HG03575 (cell line): ENCODE results near the gene UBTD1.
"Not testable (repeated sequence)": the region's sequence is repeated elsewhere in the genome, so short reads cannot be mapped to it uniquely, and the experiment has no call there.

Experiments
- ATAC-seq: cut with Tn5 transposase; IDR thresholded peaks from one replicate; pipeline ENCODE4 v1.9.1; 2021; ENCODE audit not compliant: unreplicated experiment, insufficient number of reproducible peaks, low FRiP score; ENCODE audit errors: extremely low read depth

The UBTD1 gene

DNA sequence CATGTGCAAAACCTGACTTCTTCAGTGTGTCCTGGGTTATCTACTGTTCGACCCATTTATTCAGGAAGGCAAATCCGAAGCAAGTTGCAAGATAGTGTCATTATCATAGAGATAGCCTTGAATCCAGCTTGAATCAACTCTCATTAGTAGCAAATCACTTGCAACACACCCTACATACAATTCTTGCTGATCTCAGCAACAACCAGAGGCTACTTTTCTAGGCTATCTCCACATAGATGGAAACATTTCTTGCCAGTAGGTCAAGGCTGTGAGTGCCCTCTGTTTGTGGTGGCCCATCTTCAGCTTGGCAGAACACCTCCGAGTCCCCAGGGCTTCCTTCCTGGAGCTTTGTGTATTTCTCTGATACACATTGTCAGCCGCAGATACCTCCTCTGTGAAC is 12.0 kb downstream of the UBTD1 start:
- ATAC-seq: no peak

GRCh38 chr10:97511711-97512440 is 13.2 kb downstream of the UBTD1 start:
- ATAC-seq: no peak

- no peak for ATAC-seq
Measured at GRCh38 chr10:97512993-97513392, 14.3 kb downstream of the UBTD1 start.

DNA sequence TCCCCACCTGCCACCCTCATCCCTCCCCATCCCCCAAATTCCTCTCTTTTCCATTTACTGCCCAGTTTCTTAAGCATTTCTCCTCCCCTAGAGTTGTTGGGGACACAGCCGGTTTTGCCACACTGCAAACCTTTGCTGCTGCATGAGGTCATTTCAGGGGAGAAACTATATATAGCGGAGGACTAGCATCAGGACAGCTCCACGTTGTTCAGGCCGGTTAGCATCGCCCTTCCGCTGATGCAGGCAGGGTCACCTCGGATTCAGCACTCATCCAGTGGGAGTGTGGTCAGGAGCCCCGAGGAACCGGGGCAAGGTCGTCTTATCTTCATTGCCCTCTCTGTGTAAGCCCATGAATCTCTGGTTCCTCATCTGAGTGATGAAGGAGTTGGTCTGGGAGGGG is 15.6 kb downstream of the UBTD1 start:
- no peak for ATAC-seq

GRCh38 chr10:97515271-97515978 is 16.7 kb downstream of the UBTD1 start:
- no peak for ATAC-seq

GRCh38 chr10:97517096-97517750 is 18.5 kb downstream of the UBTD1 start:
- no peak for ATAC-seq

DNA sequence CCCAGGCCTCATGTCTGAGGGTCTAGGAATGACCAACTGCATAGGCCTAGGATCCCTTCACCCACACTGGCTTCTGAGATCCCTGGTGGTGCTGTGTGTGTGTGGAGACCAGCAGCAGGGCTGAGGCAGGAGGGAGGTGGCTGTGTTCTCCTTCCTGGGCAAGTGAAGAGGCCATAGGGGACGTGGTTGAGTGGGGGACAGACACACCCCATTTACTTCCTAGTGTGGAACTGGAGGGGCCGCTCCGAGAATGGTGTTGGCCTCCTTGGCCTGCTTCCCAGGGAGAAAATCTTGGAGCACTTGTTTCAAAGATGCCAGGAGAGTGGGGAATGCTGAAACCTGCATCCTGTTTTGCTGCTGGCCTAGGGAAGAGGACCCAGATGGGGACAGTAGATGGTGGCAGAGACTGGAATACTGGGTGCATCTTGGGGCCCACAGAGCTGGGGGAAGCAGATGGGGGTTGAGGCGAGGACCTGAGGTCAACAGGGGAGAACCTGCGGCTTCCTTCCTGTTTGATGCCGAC is 19.1 kb downstream of the UBTD1 start:
- no peak for ATAC-seq

- no peak for ATAC-seq
Measured at GRCh38 chr10:97518301-97519043, 19.7 kb downstream of the UBTD1 start.

DNA sequence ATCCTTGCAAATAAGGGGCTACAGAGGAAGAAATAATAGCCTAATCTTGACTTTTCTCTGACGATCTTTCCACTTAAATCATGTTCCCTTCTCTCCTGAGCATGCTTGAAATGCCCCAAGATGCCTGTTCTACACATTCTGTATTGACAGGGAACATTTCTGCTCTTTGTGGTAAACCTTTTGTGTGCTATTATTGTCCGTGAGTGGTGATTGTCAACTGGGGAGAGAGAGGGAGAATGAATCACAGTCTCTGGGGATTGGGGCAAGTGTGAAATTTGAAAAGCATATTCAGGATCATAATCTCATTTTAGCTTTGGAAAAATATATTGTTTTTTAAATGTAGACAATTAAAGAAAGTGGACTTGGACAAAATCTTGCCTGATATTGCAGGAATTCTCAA is 20.6 kb downstream of the UBTD1 start:
- no peak for ATAC-seq

GRCh38 chr10:97520520-97520919 is 21.8 kb downstream of the UBTD1 start:
- no peak for ATAC-seq

GRCh38 chr10:97520978-97521761 is 22.4 kb downstream of the UBTD1 start:
- no peak for ATAC-seq

- no peak for ATAC-seq
Measured at GRCh38 chr10:97522071-97522470, 23.3 kb downstream of the UBTD1 start.

DNA sequence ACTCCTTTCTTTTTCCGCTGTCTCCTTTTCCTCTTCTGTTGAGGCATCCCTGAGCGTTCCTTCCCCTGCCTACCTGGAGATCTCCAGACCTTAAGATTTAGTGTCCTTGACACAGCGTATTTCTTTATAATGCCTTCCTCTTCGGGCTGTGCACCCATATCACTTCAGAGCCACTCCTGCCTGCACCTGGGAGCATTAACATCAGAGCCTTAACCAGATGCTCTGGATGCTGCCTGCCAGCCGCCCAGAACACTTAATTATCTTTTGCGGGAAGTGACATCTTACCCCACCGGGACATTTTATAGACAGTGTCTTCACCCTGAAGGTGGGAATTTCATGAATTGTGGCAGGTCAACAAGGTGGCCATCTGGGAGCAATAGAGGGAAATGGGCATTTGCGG is 24.2 kb downstream of the UBTD1 start:
- ATAC-seq: no peak

DNA sequence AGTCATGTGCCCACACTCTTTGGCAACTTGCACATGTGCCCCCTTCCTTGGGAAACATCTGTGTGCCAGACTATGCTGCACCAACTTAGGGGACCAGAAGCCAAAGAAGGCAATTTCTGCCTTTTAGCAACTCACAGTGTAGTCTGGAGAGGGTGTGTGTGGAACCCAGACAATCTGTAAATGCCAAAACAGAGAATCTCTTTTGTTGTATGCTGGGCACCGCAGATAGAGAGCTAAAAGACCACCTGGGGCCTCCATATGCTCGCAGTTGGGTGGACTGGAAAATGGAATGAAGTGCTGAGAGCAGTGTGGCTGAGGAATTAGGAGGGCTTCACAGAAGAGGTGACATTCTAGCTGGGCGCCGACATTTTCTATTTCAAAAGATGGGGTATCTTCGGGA is 26.4 kb downstream of the UBTD1 start:
- no peak for ATAC-seq

DNA sequence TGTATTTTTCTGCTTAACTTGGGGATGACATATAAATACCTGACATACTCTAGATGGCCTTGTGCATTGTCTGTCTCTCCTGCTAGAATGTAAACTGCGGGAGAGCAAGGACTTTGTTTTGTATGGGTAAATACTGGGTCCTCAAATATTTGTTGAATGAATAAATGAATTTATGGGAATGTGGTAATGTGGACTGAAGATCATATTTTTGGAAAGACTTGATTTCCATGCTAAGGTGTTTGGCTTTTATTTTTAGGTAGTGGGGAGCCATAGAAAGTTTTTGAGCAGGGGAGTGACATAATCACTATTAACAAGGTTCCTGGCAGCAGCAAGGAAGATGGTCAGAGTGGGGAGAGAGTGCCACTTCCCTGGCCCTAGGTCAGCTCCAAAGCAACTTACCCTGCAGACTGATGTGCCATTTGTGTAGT is 27.0 kb downstream of the UBTD1 start:
- no peak for ATAC-seq

DNA sequence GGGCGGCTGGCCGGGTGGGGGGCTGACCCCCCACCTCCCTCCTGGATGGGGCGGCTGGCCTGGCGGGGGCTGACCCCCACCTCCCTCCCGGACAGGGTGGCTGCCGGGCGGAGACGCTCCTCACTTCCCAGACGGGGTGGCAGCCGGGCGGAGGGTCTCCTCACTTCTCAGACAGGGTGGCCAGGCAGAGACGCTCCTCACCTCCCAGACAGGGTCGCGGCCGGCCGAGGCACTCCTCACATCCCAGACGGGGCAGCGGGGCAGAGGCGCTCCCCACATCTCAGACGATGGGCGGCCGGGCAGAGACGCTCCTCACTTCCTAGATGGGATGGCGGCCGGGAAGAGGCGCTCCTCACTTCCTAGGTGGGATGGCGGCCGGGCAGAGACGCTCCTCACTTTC is 30.2 kb downstream of the UBTD1 start:
- ATAC-seq: not testable (repeated sequence)

- ATAC-seq: no peak
Measured at GRCh38 chr10:97529685-97530465, 31.2 kb downstream of the UBTD1 start.
